Measurements from ENCODE around the gene DACT2. TPM values are rescaled to one million over a fixed set of nuclear protein-coding genes. Genes with fewer than 3 reads are reported as not detected.

The DACT2 gene
- total RNA-seq, 4 donors from 2014 or later = 0.38 TPM; not detected in 3

DNA sequence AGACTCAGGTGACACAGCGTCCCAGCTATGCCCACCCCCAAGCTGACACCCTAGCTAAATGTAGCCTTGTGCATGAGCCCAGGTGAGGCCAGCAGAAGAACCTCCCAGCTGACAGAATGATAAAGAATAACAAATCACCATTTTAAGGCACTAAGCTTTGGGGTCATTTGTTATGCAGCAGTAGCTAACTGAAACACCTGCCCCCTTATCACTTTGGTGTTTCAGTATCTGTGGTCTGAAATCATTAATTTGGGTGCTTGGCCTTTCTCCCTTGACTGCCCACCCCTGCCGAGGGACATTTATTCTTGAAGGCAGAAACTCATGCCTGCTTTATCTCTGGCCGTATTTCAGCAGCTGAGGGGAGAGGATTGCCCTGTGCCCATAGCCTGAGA, 30.0 kb downstream of the DACT2 start:
- TF ChIP-seq, protein P1, sequence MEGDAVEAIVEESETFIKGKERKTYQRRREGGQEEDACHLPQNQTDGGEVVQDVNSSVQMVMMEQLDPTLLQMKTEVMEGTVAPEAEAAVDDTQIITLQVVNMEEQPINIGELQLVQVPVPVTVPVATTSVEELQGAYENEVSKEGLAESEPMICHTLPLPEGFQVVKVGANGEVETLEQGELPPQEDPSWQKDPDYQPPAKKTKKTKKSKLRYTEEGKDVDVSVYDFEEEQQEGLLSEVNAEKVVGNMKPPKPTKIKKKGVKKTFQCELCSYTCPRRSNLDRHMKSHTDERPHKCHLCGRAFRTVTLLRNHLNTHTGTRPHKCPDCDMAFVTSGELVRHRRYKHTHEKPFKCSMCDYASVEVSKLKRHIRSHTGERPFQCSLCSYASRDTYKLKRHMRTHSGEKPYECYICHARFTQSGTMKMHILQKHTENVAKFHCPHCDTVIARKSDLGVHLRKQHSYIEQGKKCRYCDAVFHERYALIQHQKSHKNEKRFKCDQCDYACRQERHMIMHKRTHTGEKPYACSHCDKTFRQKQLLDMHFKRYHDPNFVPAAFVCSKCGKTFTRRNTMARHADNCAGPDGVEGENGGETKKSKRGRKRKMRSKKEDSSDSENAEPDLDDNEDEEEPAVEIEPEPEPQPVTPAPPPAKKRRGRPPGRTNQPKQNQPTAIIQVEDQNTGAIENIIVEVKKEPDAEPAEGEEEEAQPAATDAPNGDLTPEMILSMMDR (IDR thresholded peaks at IDR 0.05; ENCODE audit: low read depth) = no peak

DNA sequence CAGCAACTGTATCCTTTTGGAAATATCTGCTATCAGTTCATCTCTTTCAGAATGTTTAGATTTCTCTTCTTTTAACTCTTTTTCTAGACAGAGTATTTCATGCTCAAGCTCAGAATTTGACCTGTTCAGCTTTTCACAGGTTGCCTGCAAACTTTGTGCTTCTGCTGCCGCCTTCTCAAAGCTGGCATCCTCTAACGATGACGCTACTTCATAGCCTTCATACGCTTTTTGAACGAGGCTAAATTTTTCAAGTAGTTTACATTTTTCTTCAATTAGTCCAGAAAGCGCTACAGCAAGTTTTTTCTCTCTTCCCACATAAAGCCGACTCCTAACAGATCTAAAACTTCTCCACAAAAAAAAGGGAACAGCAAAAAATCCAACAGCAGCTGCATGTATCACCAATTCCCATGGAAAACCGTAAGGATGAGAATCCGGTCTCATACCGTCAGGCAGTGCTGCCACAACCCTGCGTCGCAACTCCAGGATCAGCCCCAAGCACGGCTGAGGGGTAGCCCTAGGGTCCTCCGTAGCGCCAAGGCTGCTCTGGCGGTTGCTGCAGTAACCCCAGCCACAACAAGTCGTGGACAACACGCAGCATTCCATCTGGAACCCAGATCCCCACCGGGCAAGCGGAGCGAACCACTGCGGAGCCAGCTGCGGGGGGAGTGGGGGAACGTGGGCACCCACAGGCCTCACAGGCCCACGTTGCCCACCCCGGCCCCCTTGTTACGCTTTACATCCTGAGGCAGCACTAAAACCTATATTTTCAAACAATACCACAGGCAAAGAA, 30.6 kb downstream of the DACT2 start:
- TF ChIP-seq, protein P1 (IDR thresholded peaks at IDR 0.05; ENCODE audit: low read depth) = no peak

DNA sequence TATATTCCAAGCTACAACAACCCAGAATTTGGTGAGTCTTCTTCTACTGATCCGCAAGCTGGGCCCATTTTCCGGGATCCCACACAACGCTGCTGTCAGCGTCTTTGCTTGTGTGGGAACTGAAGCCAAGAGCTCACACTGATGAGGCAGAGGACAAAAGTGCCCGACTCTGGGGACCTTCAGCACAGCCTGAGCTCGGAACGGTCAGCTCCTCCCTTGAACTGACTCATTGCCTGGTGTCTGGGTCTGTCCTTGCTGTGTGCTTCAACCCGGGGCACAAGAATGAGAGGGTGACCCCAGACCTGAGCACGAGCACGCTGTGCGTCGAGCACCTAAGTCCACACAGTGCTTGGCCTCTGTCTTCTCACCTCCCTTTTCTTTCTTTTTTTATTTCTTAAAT, 33.5 kb downstream of the DACT2 start:
- TF ChIP-seq, protein P1 (IDR thresholded peaks at IDR 0.05; ENCODE audit: low read depth) = no peak

DNA sequence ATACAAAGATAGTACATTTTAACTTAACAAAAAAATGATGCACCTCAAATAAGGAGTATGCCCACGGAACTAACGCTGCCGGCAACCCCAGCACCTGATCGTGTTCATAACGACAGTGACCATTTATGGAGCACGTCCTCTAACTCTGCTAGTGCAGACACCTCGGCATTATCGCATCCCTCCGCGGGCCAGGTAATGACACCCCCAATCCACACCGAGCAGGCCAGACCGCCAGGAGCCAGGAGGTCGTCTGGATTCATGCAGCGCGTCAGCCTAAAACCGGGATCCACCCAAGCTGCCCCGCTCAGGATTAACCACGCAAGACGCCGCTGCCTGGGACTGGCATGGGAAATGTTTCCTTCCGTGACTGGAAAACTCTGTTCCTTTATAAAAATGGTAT, 34.1 kb downstream of the DACT2 start:
- TF ChIP-seq, protein P1 (IDR thresholded peaks at IDR 0.05; ENCODE audit: low read depth) = no peak

DNA sequence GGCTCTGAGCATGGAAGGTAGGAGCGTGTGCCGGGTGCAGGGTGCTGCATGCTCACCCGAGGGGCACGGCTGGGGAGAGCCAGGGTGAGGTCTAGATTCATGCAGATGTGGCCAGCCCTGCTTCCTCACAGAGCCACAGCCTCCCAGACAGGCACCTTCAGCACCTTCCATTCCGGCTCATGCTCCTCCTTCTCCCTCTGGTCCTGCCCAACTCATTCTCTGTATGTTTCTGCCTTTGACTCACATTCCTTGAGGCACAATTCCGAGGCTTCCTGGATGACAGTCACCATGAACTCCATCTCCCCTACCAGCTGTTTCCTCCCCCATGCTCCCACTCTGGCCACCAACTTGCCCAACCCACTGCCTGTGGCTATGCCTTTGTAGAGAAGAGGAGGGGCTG, 35.4 kb downstream of the DACT2 start:
- TF ChIP-seq, protein P1 (IDR thresholded peaks at IDR 0.05; ENCODE audit: low read depth) = no peak

DNA sequence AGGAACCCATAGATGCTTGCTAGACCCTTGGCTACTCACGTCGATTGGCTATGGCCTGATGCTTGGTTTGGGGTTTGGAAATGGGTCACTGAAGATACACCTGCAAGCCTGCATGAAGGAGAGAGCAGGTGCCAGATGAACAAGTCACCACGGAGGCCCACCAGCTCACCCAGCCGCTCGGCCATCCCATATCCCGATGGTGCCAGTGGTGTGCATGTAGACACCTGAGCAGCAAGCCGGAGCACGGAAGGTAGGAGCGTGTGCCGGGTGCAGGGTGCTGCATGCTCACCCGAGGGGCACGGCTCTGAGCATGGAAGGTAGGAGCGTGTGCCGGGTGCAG, 35.9 kb downstream of the DACT2 start:
- TF ChIP-seq, protein P1 (IDR thresholded peaks at IDR 0.05; ENCODE audit: low read depth) = no peak

DNA sequence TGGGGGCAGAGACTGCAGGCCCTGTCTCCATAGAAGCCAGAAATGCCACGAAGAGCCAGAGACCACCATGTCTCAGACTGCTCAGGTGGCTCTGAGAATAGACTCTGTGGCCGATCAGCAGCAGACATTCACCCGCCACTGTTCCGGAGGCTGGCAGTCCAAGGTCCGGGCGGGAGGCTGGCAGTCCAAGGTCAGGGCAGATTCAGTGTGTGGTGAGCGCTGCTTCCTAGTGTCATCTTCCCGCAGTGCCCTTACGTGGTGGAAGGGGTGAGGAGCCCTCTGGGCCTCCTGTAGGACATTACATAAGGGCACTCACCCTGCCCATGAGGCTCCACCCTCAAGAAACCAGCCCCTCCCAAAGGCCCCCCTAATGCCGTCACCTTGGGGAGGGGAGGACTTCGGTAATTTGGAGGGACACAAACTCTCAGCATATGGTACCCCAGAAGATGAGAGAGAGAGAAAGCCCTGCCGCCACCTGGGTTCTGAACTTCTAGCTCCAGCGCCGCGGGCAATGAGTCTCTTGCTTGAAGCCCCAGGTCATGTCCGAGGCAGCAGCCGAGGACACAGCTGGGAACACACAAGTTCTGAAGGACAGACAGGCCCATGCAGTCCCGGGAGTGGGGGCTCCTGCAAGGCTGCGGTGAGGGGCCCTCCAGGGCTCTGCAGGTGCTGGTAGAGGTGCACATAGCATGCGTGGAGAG, 36.4 kb downstream of the DACT2 start:
- TF ChIP-seq, protein P1 (IDR thresholded peaks at IDR 0.05; ENCODE audit: low read depth) = no peak
